OCI-LY7 (cell line): Measurements from ENCODE around the gene WTAP. TPM values are rescaled to one million over a fixed set of nuclear protein-coding genes. Genes with fewer than 3 reads are reported as not detected.
"Not testable (repeated sequence)": the region's sequence is repeated elsewhere in the genome, so short reads cannot be mapped to it uniquely, and the experiment has no call there.

Experiments
- BruUV-seq: library from RNA; stranded (reverse); fragments of 400-500 nt; replicated peaks from 2 replicates; lab custom pipeline; 2021; lab: Mats Ljungman, UMichigan
- CTCF ChIA-PET: fragments of 300-600 bp; sonication (Branson Sonifier 250); formaldehyde crosslinking; loops from one replicate; lab custom pipeline; 2022; ENCODE audit warnings: antibody characterized with exemption; ENCODE audit not compliant: unreplicated experiment; lab: Charles Lee
- POLR2A ChIA-PET: fragments of 300-600 bp; sonication (Branson Sonifier 250); formaldehyde crosslinking; loops from one replicate; lab custom pipeline; 2022; ENCODE audit warnings: antibody characterized with exemption; lab: Charles Lee
- DNase-seq: peaks from one replicate; pipeline ENCODE4 v3.0.0-alpha.2; 2015; ENCODE audit warnings: low spot score
- H2AFZ ChIP-seq: fragments of 200-600 bp; sonication (generic), shearing (Covaris generic); 2 replicates; pipeline ENCODE4 v1.6.1; 2014; ENCODE audit warnings: mild to moderate bottlenecking, antibody characterized with exemption, low read length, moderate library complexity
- H3K27ac ChIP-seq: fragments of 200-600 bp; sonication (generic); 2 replicates; pipeline ENCODE4 v1.5.1; 2014; ENCODE audit warnings: mixed run types, low read depth, mild to moderate bottlenecking, moderate library complexity, low read length, inconsistent platforms; ENCODE audit not compliant: poor library complexity, severe bottlenecking
- H3K36me3 ChIP-seq: fragments of 200-600 bp; sonication (generic); 2 replicates; pipeline ENCODE4 v1.6.1; 2014; ENCODE audit warnings: mild to moderate bottlenecking, antibody characterized with exemption, low read length, moderate library complexity, mixed read lengths; ENCODE audit not compliant: insufficient read depth
- H3K4me1 ChIP-seq: fragments of 200-600 bp; sonication (generic); 2 replicates; pipeline ENCODE4 v1.5.1; 2014; ENCODE audit warnings: mild to moderate bottlenecking, low read length; ENCODE audit not compliant: insufficient read depth, poor library complexity, severe bottlenecking
- H3K4me2 ChIP-seq: fragments of 200-600 bp; sonication (generic); 2 replicates; pipeline ENCODE4 v1.6.1; 2014; ENCODE audit warnings: mild to moderate bottlenecking, low read length
- H3K4me3 ChIP-seq: fragments of 200-600 bp; sonication (generic); 2 replicates; pipeline ENCODE4 v1.5.1; 2014; ENCODE audit warnings: mild to moderate bottlenecking, low read depth, low read length; ENCODE audit not compliant: poor library complexity, severe bottlenecking
- H3K79me2 ChIP-seq: fragments of 200-600 bp; sonication (generic); 2 replicates; pipeline ENCODE4 v1.6.1; 2016; ENCODE audit warnings: low read depth, mild to moderate bottlenecking, low read length, moderate library complexity, mixed read lengths; ENCODE audit not compliant: insufficient read depth
- H3K9me2 ChIP-seq: fragments of 200-600 bp; sonication (generic); 2 replicates; pipeline ENCODE4 v1.6.1; 2016; ENCODE audit warnings: mild to moderate bottlenecking, low read length, mixed read lengths; ENCODE audit not compliant: insufficient read depth
- H3K9me3 ChIP-seq: fragments of 200-600 bp; sonication (generic); 2 replicates; pipeline ENCODE4 v1.6.1; 2014; ENCODE audit warnings: mild to moderate bottlenecking, mixed run types, low read length, mixed read lengths
- H4K20me1 ChIP-seq: fragments of 200-600 bp; sonication (generic); 2 replicates; pipeline ENCODE4 v1.6.1; 2014; ENCODE audit warnings: mild to moderate bottlenecking, antibody characterized with exemption, low read length, moderate library complexity, mixed read lengths; ENCODE audit not compliant: insufficient read depth
- EZH2phosphoT487 ChIP-seq: fragments of 200-600 bp; sonication (generic); IDR thresholded peaks from 2 replicates; pipeline ENCODE4 v1.6.1; 2018; ENCODE audit warnings: low read depth, borderline replicate concordance, mild to moderate bottlenecking, mixed run types, antibody characterized with exemption, low read length, moderate library complexity, mixed read lengths
- intact Hi-C: fragments of 100-400 bp; cut with micrococcal nuclease; formaldehyde crosslinking; loops from one replicate; pipeline ENCODE4 v1.10.0; 2022; ENCODE audit not compliant: unreplicated experiment
- total RNA-seq, 2 experiments: library from RNA; depleted of rRNA in 1 of 2; stranded (reverse); fragments of >200 nt in 1 of 2; shearing (Covaris generic) in 1 of 2; gene quantifications; 2 replicates each; pipeline ENCODE4 v1.2.3, GENCODE V29; 2014 to 2022
- TF ChIP-seq, protein P1 (sequence below): fragments of 200-600 bp; sonication (generic); conservative IDR thresholded peaks from 2 replicates; pipeline ENCODE4 v1.5.1; 2014; ENCODE audit warnings: mild to moderate bottlenecking, antibody characterized with exemption, low read length, moderate library complexity, mixed read lengths

Gene WTAP
- total RNA-seq, 2 experiments from 2014 or later: 99.3 to 115 TPM

DNA sequence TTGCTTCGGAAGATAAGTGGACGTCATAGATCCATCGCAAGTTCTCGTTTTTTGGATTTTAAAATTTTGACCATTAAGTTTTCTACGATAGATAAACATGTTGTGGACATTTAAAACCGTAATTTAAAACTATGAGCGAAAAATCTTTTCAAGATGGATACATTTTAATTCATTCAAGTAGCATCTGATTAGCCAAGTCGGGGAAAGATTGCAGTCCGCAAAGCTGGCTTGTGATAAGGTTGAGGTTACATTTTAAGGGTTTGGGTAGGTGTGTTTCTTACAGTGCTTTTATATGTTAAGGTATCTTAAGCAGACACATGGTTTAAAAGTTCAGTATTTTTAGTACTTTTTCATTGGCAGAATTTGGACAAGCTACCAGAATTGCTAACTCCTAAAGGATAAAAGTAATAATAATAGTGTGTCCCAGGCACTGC, 1.2 kb downstream of the WTAP start:
- ChIA-PET CTCF (no interaction called here), POLR2A (interaction anchor here (0.7 to 4.9 kb wide), 10 partner anchors 9 to 112 kb away, joined by 3 to 48 read pairs (median 3); partner anchors contain the start of genes MRPL18 and TCP1)
- Histone ChIP-seq H3K4me1 (peaks cover 41% of the 10 kb centered on the region), H3K36me3 (peaks cover 68% of the 10 kb centered on the region), H4K20me1 (peaks cover 42% of the 10 kb centered on the region), H3K79me2 (peaks cover 92% of the 10 kb centered on the region), H3K4me2 (peak overlapping the region; percentile 86), H3K4me3 (peak overlapping the region; percentile 91), H3K9me3 (no peaks in the 10 kb centered on the region), H3K27ac (peak overlapping the region; percentile 89), H3K9me2 (no peaks in the 10 kb centered on the region), H2AFZ (no peak overlapping the region)
- no peak for TF ChIP-seq EZH2phosphoT487
- TF ChIP-seq, protein P1, sequence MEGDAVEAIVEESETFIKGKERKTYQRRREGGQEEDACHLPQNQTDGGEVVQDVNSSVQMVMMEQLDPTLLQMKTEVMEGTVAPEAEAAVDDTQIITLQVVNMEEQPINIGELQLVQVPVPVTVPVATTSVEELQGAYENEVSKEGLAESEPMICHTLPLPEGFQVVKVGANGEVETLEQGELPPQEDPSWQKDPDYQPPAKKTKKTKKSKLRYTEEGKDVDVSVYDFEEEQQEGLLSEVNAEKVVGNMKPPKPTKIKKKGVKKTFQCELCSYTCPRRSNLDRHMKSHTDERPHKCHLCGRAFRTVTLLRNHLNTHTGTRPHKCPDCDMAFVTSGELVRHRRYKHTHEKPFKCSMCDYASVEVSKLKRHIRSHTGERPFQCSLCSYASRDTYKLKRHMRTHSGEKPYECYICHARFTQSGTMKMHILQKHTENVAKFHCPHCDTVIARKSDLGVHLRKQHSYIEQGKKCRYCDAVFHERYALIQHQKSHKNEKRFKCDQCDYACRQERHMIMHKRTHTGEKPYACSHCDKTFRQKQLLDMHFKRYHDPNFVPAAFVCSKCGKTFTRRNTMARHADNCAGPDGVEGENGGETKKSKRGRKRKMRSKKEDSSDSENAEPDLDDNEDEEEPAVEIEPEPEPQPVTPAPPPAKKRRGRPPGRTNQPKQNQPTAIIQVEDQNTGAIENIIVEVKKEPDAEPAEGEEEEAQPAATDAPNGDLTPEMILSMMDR: no peak
- DNase-seq: peak; percentile 31
- intact Hi-C loops: loop anchor here (10.0 kb wide), 1 partner anchor 924 kb away; no protein-coding TSS in a partner anchor
- BruUV-seq: no TSS peak

- Histone ChIP-seq H3K9me3 (no peaks in the 10 kb centered on the region), H3K36me3 (peaks cover 66% of the 10 kb centered on the region), H3K4me3 (peak overlapping the region; percentile 91), H2AFZ (no peak overlapping the region), H4K20me1 (peaks cover 47% of the 10 kb centered on the region), H3K4me1 (peaks cover 44% of the 10 kb centered on the region), H3K27ac (peak overlapping the region; percentile 3), H3K79me2 (peaks cover 92% of the 10 kb centered on the region), H3K4me2 (peak overlapping the region; percentile 86), H3K9me2 (no peaks in the 10 kb centered on the region)
- ChIA-PET POLR2A (interaction anchor here (0.6 to 4.9 kb wide), 11 partner anchors 8 to 546 kb away, joined by 3 to 48 read pairs (median 4); partner anchors contain the start of genes MRPL18 and TCP1), CTCF (interaction anchor here (0.6 kb wide), 1 partner anchor 1802 kb away, joined by 3 read pairs; no protein-coding TSS in a partner anchor)
- BruUV-seq: no TSS peak
- intact Hi-C loops: loop anchor here (10.0 kb wide), 1 partner anchor 925 kb away; no protein-coding TSS in a partner anchor
- TF ChIP-seq, protein P1: no peak
- TF ChIP-seq EZH2phosphoT487: no peak
- DNase-seq: peak; percentile 64
Measured at GRCh38 chr6:159729598-159730331, 2.5 kb downstream of the WTAP start.

DNA sequence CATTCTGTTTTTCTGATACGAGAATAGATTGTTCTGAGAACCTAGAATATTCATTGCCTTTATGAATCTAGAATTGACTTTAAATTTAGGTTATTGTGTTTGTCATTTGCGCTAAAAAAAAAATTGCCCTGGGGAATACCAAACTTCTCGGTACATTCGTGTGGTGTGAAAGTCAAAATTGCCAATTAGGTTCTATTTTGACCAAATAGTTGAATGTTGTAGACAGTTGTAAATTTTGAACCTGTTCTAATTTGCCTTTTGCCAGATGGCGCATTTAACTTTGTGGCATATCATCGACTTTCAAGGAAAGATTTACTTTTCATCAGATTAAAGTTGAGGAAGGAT, 3.0 kb downstream of the WTAP start:
- H4K20me1 ChIP-seq: peaks cover 51% of the 10 kb centered on the region

DNA sequence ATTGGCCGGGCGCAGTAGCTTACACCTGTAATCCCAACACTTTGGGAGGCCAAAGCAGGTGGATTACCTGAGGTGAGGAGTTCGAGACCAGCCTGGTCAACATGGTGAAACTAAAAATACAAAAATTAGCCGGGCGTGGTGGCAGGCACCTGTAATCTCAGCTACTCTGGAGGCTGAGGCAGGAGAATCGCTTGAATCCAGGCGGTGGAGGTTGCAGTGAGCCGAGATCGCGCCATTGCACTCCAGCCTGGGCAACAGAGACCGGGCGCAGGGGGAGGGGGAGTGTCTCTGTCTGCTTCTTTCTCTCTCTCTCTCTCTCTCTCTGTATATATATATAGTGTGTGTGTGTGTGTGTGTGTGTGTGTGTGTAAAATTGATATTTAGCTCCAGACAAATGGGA, 5.2 kb downstream of the WTAP start:
- H3K4me3 ChIP-seq, BruUV-seq, intact Hi-C loops, H2AFZ ChIP-seq, H3K9me2 ChIP-seq, H3K27ac ChIP-seq, H3K9me3 ChIP-seq, H3K4me2 ChIP-seq, DNase-seq, CTCF ChIA-PET: not testable (repeated sequence)
- peaks cover 100% of the 10 kb centered on the region for H3K79me2 ChIP-seq
- H3K4me1 ChIP-seq: peaks cover 58% of the 10 kb centered on the region
- POLR2A ChIA-PET: interaction anchor here (0.9 to 2.1 kb wide), 7 partner anchors 10 to 58 kb away, joined by 5 to 8 read pairs (median 5); partner anchors contain the start of genes ACAT2, MRPL18 and TCP1
- H4K20me1 ChIP-seq: peaks cover 62% of the 10 kb centered on the region
- peaks cover 82% of the 10 kb centered on the region for H3K36me3 ChIP-seq

More for the DNA sequence above, 3.0 kb downstream of the WTAP start:
- Histone ChIP-seq H3K4me3 (peak overlapping the region; percentile 91), H2AFZ (no peak overlapping the region), H3K4me2 (peak overlapping the region; percentile 86), H3K79me2 (peaks cover 92% of the 10 kb centered on the region), H3K27ac (no peak overlapping the region), H3K9me2 (no peaks in the 10 kb centered on the region), H3K4me1 (peaks cover 44% of the 10 kb centered on the region), H3K36me3 (peaks cover 67% of the 10 kb centered on the region), H3K9me3 (no peaks in the 10 kb centered on the region)
- intact Hi-C loops: no loop called here
- CTCF ChIA-PET: interaction anchor here (0.6 kb wide), 1 partner anchor 1803 kb away, joined by 3 read pairs; no protein-coding TSS in a partner anchor
- no TSS peak for BruUV-seq
- no peak for DNase-seq
- no peak for TF ChIP-seq EZH2phosphoT487
- TF ChIP-seq, protein P1: no peak
- POLR2A ChIA-PET: interaction anchor here (0.7 to 4.9 kb wide), 4 partner anchors 7 to 60 kb away, joined by 3 to 48 read pairs (median 11); partner anchors contain the start of genes MRPL18 and TCP1
